Smooth muscle cell (in vitro differentiated cells): Measurements from ENCODE around the gene USP48. TPM values are rescaled to one million over a fixed set of nuclear protein-coding genes. Genes with fewer than 3 reads are reported as not detected.

Experiments used
- DNase-seq: peaks from one replicate; lab custom pipeline; 2025; ENCODE audit not compliant: unreplicated experiment; lab: John Stamatoyannopoulos, UW
- H2AFZ ChIP-seq: fragments of 200-600 bp; sonication (generic); 2 replicates; pipeline ENCODE4 v1.6.0; 2016; ENCODE audit warnings: antibody characterized with exemption, low read depth, mild to moderate bottlenecking
- H3F3A ChIP-seq: fragments of 200-600 bp; sonication (generic); 2 replicates; pipeline ENCODE4 v1.6.0; 2017; ENCODE audit warnings: antibody characterized with exemption, low read depth
- H3K27ac ChIP-seq: fragments of 200-600 bp; sonication (generic); 2 replicates; pipeline ENCODE4 v1.5.1; 2016; ENCODE audit warnings: low read depth, mild to moderate bottlenecking
- H3K27me3 ChIP-seq: fragments of 200-600 bp; sonication (generic); 2 replicates; pipeline ENCODE4 v1.6.1; 2016; ENCODE audit warnings: low read depth, mild to moderate bottlenecking
- H3K36me3 ChIP-seq: fragments of 200-600 bp; sonication (generic); 2 replicates; pipeline ENCODE4 v1.5.1; 2016; ENCODE audit warnings: low read depth
- H3K4me1 ChIP-seq: fragments of 200-600 bp; sonication (generic); 2 replicates; pipeline ENCODE4 v1.5.1; 2016; ENCODE audit warnings: low read depth
- H3K4me2 ChIP-seq: fragments of 200-600 bp; sonication (generic); 2 replicates; pipeline ENCODE4 v1.6.0; 2016; ENCODE audit warnings: mild to moderate bottlenecking
- H3K4me3 ChIP-seq: fragments of 200-600 bp; sonication (generic); 2 replicates; pipeline ENCODE4 v1.5.1; 2016; ENCODE audit warnings: mild to moderate bottlenecking
- H3K79me2 ChIP-seq: fragments of 200-600 bp; sonication (generic); 2 replicates; pipeline ENCODE4 v1.6.0; 2016; ENCODE audit warnings: low read depth, mild to moderate bottlenecking
- H3K9ac ChIP-seq: fragments of 200-600 bp; sonication (generic); 2 replicates; pipeline ENCODE4 v1.6.0; 2016; ENCODE audit warnings: low read depth
- H3K9me3 ChIP-seq: fragments of 200-600 bp; sonication (generic); replicated peaks from 2 replicates; pipeline ENCODE4 v1.5.1; 2016; ENCODE audit warnings: low read depth
- H4K20me1 ChIP-seq: fragments of 200-600 bp; sonication (generic); 2 replicates; pipeline ENCODE4 v1.6.0; 2016; ENCODE audit warnings: low read depth
- CTCF ChIP-seq: fragments of 200-600 bp; sonication (generic); IDR thresholded peaks from 2 replicates; pipeline ENCODE4 v1.5.1; 2017; ENCODE audit warnings: borderline replicate concordance, mild to moderate bottlenecking, antibody characterized with exemption; ENCODE audit not compliant: insufficient read depth, poor library complexity, severe bottlenecking
- WGBS: methylation state at CpG from one replicate; pipeline ENCODE4 v1.1.7; 2016; ENCODE audit warnings: low lambda C conversion rate; 5-methylcytosine and 5-hydroxymethylcytosine counted together
- polyA plus RNA-seq: library from polyadenylated mRNA; unstranded; fragments of >200 nt; fragmentation: Nextera tagmentation; extraction: Ambion mirVana; gene quantifications from 2 replicates; pipeline ENCODE4 v1.2.1, GENCODE V29; 2016
- total RNA-seq: library from RNA; depleted of rRNA; stranded (reverse); fragments of >200 nt; gene quantifications from 2 replicates; pipeline ENCODE4 v1.2.3, GENCODE V29; 2014

Gene USP48
- total RNA-seq, result 51.7 and 76.0 TPM in 2 replicates
- 34.5 and 45.3 TPM in 2 replicates for polyA plus RNA-seq

- Histone ChIP-seq H3K4me2 (peak within 1 kb of the TSS; percentile 91), H3K9ac (peak within 1 kb of the TSS; percentile 99), H3K36me3 (no peaks in the 10 kb centered on the region), H2AFZ (peak within 1 kb of the TSS; percentile 83), H3F3A (no peaks in the 10 kb centered on the region), H3K27me3 (no peaks in the 10 kb centered on the region), H3K9me3 (no peaks in the 10 kb centered on the region), H4K20me1 (peaks cover 28% of the 10 kb centered on the region), H3K4me3 (peak within 1 kb of the TSS; percentile 73), H3K4me1 (no peaks in the 10 kb centered on the region), H3K27ac (peak within 1 kb of the TSS; percentile 100), H3K79me2 (peaks cover 48% of the 10 kb centered on the region)
- WGBS, result under 1% methylated on average over 74 of the region's 82 CpGs
- TF ChIP-seq CTCF, result peak; percentile 2
- DNase-seq, result peak; percentile 86
Measured at GRCh38 chr1:21782868-21783678, at the start of gene USP48. Gene USP48, minus strand, starts transcription at chr1:21783149. Its CDS starts 192 bp downstream, at chr1:21782957.

GRCh38 chr1:21831454-21831970, 48.6 kb upstream of the USP48 start:
- H3F3A ChIP-seq, result no peaks in the 10 kb centered on the region
- H3K27ac ChIP-seq, result no peak overlapping the region
- no peaks in the 10 kb centered on the region for H3K79me2 ChIP-seq
- no peak overlapping the region for H3K4me3 ChIP-seq
- H4K20me1 ChIP-seq, result no peaks in the 10 kb centered on the region
- no peak for DNase-seq
- no peak overlapping the region for H3K9ac ChIP-seq
- H3K27me3 ChIP-seq, result no peaks in the 10 kb centered on the region
- WGBS, result 98% methylated on average over 14 of the region's 14 CpGs
- no peak for TF ChIP-seq CTCF
- no peak overlapping the region for H3K4me2 ChIP-seq
- no peaks in the 10 kb centered on the region for H3K9me3 ChIP-seq
- H3K36me3 ChIP-seq, result peaks cover 20% of the 10 kb centered on the region
- no peaks in the 10 kb centered on the region for H3K4me1 ChIP-seq
- no peak overlapping the region for H2AFZ ChIP-seq

- no peaks in the 10 kb centered on the region for H4K20me1 ChIP-seq
- H3K4me2 ChIP-seq, result no peak overlapping the region
- peaks cover 20% of the 10 kb centered on the region for H3K36me3 ChIP-seq
- H3K4me3 ChIP-seq, result no peak overlapping the region
- no peaks in the 10 kb centered on the region for H3K27me3 ChIP-seq
- no peak for DNase-seq
- H3F3A ChIP-seq, result no peaks in the 10 kb centered on the region
- no peaks in the 10 kb centered on the region for H3K9me3 ChIP-seq
- no peaks in the 10 kb centered on the region for H3K79me2 ChIP-seq
- H3K9ac ChIP-seq, result no peak overlapping the region
- no peak overlapping the region for H3K27ac ChIP-seq
- TF ChIP-seq CTCF, result no peak
- WGBS, result 98% methylated on average over 19 of the region's 23 CpGs
- no peaks in the 10 kb centered on the region for H3K4me1 ChIP-seq
- no peak overlapping the region for H2AFZ ChIP-seq
Measured at GRCh38 chr1:21830792-21831453, 48.0 kb upstream of the USP48 start.
